HepG2 (cell line): ENCODE data around the gene APPBP2. TPM values are rescaled to one million over a fixed set of nuclear protein-coding genes. Genes with fewer than 3 reads are reported as not detected.
A peak's percentile ranks its signal among the peaks of the same experiment; 100 is the strongest.

ENCODE experiments used
- ATAC-seq: fragments of 200-7000 bp; cut with Tn5 transposase; 3 replicates; pipeline ENCODE4 v1.9.1; 2020; ENCODE audit warnings: mild to moderate bottlenecking, moderate library complexity
- BruUV-seq: library from RNA; stranded (reverse); fragments of 400-500 nt; replicated peaks from 2 replicates; lab custom pipeline; 2021; lab: Mats Ljungman, UMichigan
- CTCF ChIA-PET: fragments of 300-600 bp; formaldehyde crosslinking; extraction: SDS; loops from one replicate; lab custom pipeline; 2021; ENCODE audit warnings: low total read pairs, inconsistent platforms, low intra/inter-chr PET ratio; lab: Yijun Ruan, JAX
- POLR2A ChIA-PET: fragments of 350-600 bp; sonication (Branson Sonifier 250); formaldehyde crosslinking; loops from one replicate; lab custom pipeline; 2020; ENCODE audit warnings: antibody characterized with exemption, inconsistent platforms; lab: Yijun Ruan, JAX
- DNase-seq: peaks from one replicate; pipeline ENCODE4 v3.0.0-alpha.2; 2015; ENCODE audit warnings: low spot score
- FAIRE-seq: peaks from 3 replicates; lab custom pipeline; 2011; peaks lifted over from hg19 to GRCh38; lab: Jason Lieb, UNC
- H2AFZ ChIP-seq: one replicate; pipeline ENCODE4 v1.6.1; 2011; ENCODE audit warnings: low read length, inconsistent platforms
- H3K27ac ChIP-seq: fragments of 300-600 bp; 3 replicates; pipeline ENCODE4 v1.8.0; 2011; ENCODE audit warnings: mixed run types, mild to moderate bottlenecking, mixed read lengths, low read length, inconsistent platforms; ENCODE audit not compliant: insufficient read depth; ENCODE audit errors: extremely low read length
- H3K27me3 ChIP-seq, 2 experiments: fragments of 200-600 bp in 1 of 2; 2 replicates in 1 of 2; 3 replicates in 1 of 2; pipeline versions ENCODE4 v1.6.0 to v1.8.0; 2011; ENCODE audit warnings: low read length in 2 of 2, mild to moderate bottlenecking in 2 of 2, moderate library complexity in 2 of 2, inconsistent platforms in 1 of 2; ENCODE audit not compliant: insufficient read depth in 2 of 2, control insufficient read depth in 1 of 2
- H3K36me3 ChIP-seq, 2 experiments: fragments of 200-600 bp in 1 of 2; replicated peaks in 1 of 2; 2 replicates in 1 of 2; 3 replicates in 1 of 2; pipeline versions ENCODE4 v1.5.1 to v1.8.0; 2011; ENCODE audit warnings: low read length in 2 of 2, inconsistent platforms in 1 of 2; ENCODE audit not compliant: insufficient read depth in 2 of 2, control insufficient read depth in 1 of 2
- H3K4me1 ChIP-seq: 2 replicates; pipeline ENCODE4 v1.5.1; 2012; ENCODE audit warnings: low read length, inconsistent platforms; ENCODE audit not compliant: insufficient read depth
- H3K4me2 ChIP-seq: 2 replicates; pipeline ENCODE4 v1.6.0; 2011; ENCODE audit warnings: low read depth, low read length, inconsistent platforms
- H3K4me3 ChIP-seq, 3 experiments: fragments of 200-600 bp in 1 of 3; sonication (generic), shearing (Covaris generic) in 1 of 3; replicated peaks in 1 of 3; 2 replicates each; pipeline ENCODE4 v1.5.1; 2011 to 2016; ENCODE audit warnings: low read length in 3 of 3, inconsistent platforms in 2 of 3, low read depth in 2 of 3, mild to moderate bottlenecking in 2 of 3, control low read depth in 1 of 3, mixed read lengths in 1 of 3; ENCODE audit not compliant: insufficient read depth in 1 of 3
- H3K79me2 ChIP-seq: one replicate; pipeline ENCODE4 v1.6.1; 2011; ENCODE audit warnings: low read length, inconsistent platforms; ENCODE audit not compliant: insufficient read depth
- H3K9ac ChIP-seq: 2 replicates; pipeline ENCODE4 v1.6.0; 2011; ENCODE audit warnings: mild to moderate bottlenecking, low read depth, low read length, inconsistent platforms; ENCODE audit not compliant: insufficient read depth
- H3K9me3 ChIP-seq: 2 replicates; pipeline ENCODE4 v1.5.1; 2012; ENCODE audit warnings: mild to moderate bottlenecking, low read length
- H4K20me1 ChIP-seq: 2 replicates; pipeline ENCODE4 v1.6.0; 2011; ENCODE audit warnings: inconsistent platforms, mild to moderate bottlenecking, low read length, moderate library complexity; ENCODE audit not compliant: insufficient read depth
- ARID2 ChIP-seq: sonication (generic); formaldehyde crosslinking; IDR thresholded peaks from 2 replicates; pipeline ENCODE4 v1.8.1; 2022; ENCODE audit warnings: mild to moderate bottlenecking, missing genetic modification reagents, borderline replicate concordance
- BORCS8-MEF2B ChIP-seq: sonication (generic); formaldehyde crosslinking; IDR thresholded peaks from 2 replicates; pipeline ENCODE4 v1.8.0; 2022; ENCODE audit warnings: mild to moderate bottlenecking, missing genetic modification reagents
- IKZF4 ChIP-seq: sonication (generic); formaldehyde crosslinking; IDR thresholded peaks from 2 replicates; pipeline ENCODE4 v1.5.1; 2020; ENCODE audit warnings: borderline replicate concordance, mild to moderate bottlenecking, low read depth, missing genetic modification reagents; ENCODE audit errors: not compliant biosample characterization
- NCOR1 ChIP-seq: fragments of 200-600 bp; sonication (generic); IDR thresholded peaks from 2 replicates; pipeline ENCODE4 v1.7.0; 2017; ENCODE audit warnings: antibody characterized with exemption, low read length, borderline replicate concordance
- NFATC3 ChIP-seq: sonication (generic); formaldehyde crosslinking; IDR thresholded peaks from 2 replicates; pipeline ENCODE4 v1.5.1; 2020; ENCODE audit warnings: mild to moderate bottlenecking, missing genetic modification reagents
- NFKBIZ ChIP-seq: IDR thresholded peaks from 2 replicates; pipeline ENCODE4 v1.6.1; 2018; ENCODE audit warnings: missing genetic modification reagents, missing compliant biosample characterization
- NPAS2 ChIP-seq: sonication (generic); formaldehyde crosslinking; IDR thresholded peaks from 2 replicates; pipeline ENCODE4 v1.8.0; 2022; ENCODE audit warnings: mild to moderate bottlenecking, missing genetic modification reagents, borderline replicate concordance
- SNAPC2 ChIP-seq: sonication (generic); formaldehyde crosslinking; IDR thresholded peaks from 2 replicates; pipeline ENCODE4 v1.8.1; 2022; ENCODE audit warnings: mild to moderate bottlenecking, missing genetic modification reagents
- THYN1 ChIP-seq: sonication (generic); formaldehyde crosslinking; IDR thresholded peaks from 2 replicates; pipeline ENCODE4 v1.8.1; 2023; ENCODE audit warnings: low read depth, mild to moderate bottlenecking, moderate library complexity, missing genetic modification reagents, borderline replicate concordance
- ZNF350 ChIP-seq: sonication (generic); formaldehyde crosslinking; IDR thresholded peaks from 2 replicates; pipeline ENCODE4 v1.4.0; 2020; ENCODE audit warnings: mild to moderate bottlenecking, low read depth, missing genetic modification reagents, borderline replicate concordance
- WGBS: methylation state at CpG from one replicate; pipeline ENCODE4 v1.1.6; 2017; ENCODE audit warnings: low lambda C conversion rate; 5-methylcytosine and 5-hydroxymethylcytosine counted together
- in situ Hi-C: cut with HindIII; loops from 2 replicates; pipeline ENCODE4 v1.10.0; 2017; ENCODE audit warnings: low pct_unique_long_range_greater_than_20kb; ENCODE audit not compliant: extremely low pct_ligation_motif_present
- intact Hi-C: fragments of 100-400 bp; cut with micrococcal nuclease; formaldehyde crosslinking; loops from one replicate; pipeline ENCODE4 v1.10.0; 2022; ENCODE audit not compliant: unreplicated experiment
- polyA plus RNA-seq, 8 experiments: library from polyadenylated mRNA; depleted of rRNA in 3 of 8; stranded (reverse) in 7 of 8; unstranded in 1 of 8; fragments of >200 nt; fragmentation: Illumina TruSeq in 4 of 8; extraction: Trizol in 4 of 8; gene quantifications; 2 replicates each; pipeline versions ENCODE4 v1.2.1 to v1.2.3, GENCODE V29; 2011 to 2016; ENCODE audit warnings: low read depth in 4 of 8, missing spikeins in 1 of 8, mixed read lengths in 1 of 8; ENCODE audit not compliant: insufficient read depth in 1 of 8
- total RNA-seq, 5 experiments: library from RNA; depleted of rRNA; stranded (reverse); fragments of >200 nt; fragmentation: Illumina TruSeq; extraction: Trizol; gene quantifications; 2 replicates each; pipeline ENCODE4 v1.2.3, GENCODE V29; 2016; ENCODE audit warnings: low read depth in 1 of 5

The APPBP2 gene
- total and polyA plus RNA-seq, 2 of the 13 experiments (the other 11 are each of a cell fraction or from before 2014, with no cell fraction given) = 17.5 to 45.8 TPM

DNA sequence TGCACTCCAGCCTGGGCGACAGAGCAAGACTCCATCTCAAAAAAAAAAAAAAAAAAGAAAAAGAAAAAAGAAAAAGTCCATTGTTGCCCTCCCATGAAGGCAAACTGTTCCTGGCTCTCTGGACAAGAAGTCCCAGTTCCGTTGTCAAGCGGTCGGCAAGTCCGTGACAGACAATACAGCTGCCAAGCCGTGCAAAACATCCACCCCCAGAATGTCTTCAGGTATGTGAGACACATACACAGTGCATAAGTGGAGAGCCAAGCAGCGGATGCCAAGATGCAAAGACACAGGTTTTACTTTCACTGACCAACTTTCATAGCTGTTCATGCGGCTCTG lies 33.6 kb upstream of the APPBP2 start:
- Histone ChIP-seq H3K4me1 (peaks cover 38% of the 10 kb centered on the region), H3K36me3 (no peaks in the 10 kb centered on the region), H3K27ac (peak overlapping the region; percentile 82), H4K20me1 (no peaks in the 10 kb centered on the region), H2AFZ (peak overlapping the region; percentile 92), H3K9ac (peak overlapping the region; percentile 68), H3K27me3 (no peaks in the 10 kb centered on the region; a peak in 1 of 5 replicates), H3K4me2 (peak overlapping the region; percentile 82), H3K4me3 (peak overlapping the region; percentile 61 to 77 (median 64)), H3K79me2 (no peaks in the 10 kb centered on the region), H3K9me3 (peaks cover 10% of the 10 kb centered on the region; the same call in 1 of the 2 replicates)
- intact Hi-C loops (loop anchor here (1.0 kb wide), 1 partner anchor 14 kb away; no protein-coding TSS in a partner anchor), in situ Hi-C loops (no loop called here)
- FAIRE-seq (no peak), ATAC-seq (no peak), DNase-seq (no peak)
- ChIA-PET POLR2A (interaction anchor here (1.0 to 4.9 kb wide), 11 partner anchors 10 to 853 kb away, joined by 3 to 42 read pairs (median 4); partner anchors contain the start of genes APPBP2 and PPM1D), CTCF (no interaction called here)
- no TSS peak for BruUV-seq
- TF ChIP-seq NPAS2 (CRISPR knock-in tag) (no peak), ZNF350 (CRISPR knock-in tag) (no peak), THYN1 (0 out of 2 replicates have a peak, but pooled peaks have one; percentile 33), ARID2 (CRISPR knock-in tag) (peak; percentile 94), NCOR1 (0 out of 2 replicates have a peak, but pooled peaks have one; percentile 12), SNAPC2 (CRISPR knock-in tag) (peak; percentile 22; the same call in 1 of the 2 replicates), IKZF4 (CRISPR knock-in tag) (peak; percentile 30), NFKBIZ (CRISPR knock-in tag) (no peak), BORCS8-MEF2B (CRISPR knock-in tag) (0 out of 2 replicates have a peak, but pooled peaks have one; percentile 18), NFATC3 (CRISPR knock-in tag) (0 out of 2 replicates have a peak, but pooled peaks have one; percentile 56)
- WGBS = 15% methylated on average over 8 of the region's 8 CpGs
